SH-SY5Y (cell line): ENCODE results near the gene CELSR1.

Experiments
- GATA2 ChIP-seq: IDR thresholded peaks from 2 replicates; pipeline ENCODE4 v1.6.1; 2011; ENCODE audit warnings: mild to moderate bottlenecking, low read depth, low read length
- GATA3 ChIP-seq: IDR thresholded peaks from 2 replicates; pipeline ENCODE4 v1.6.1; 2011; ENCODE audit warnings: low read depth, mild to moderate bottlenecking, low read length, moderate library complexity

- TF ChIP-seq GATA3 (no peak), GATA2 (no peak)
Observed at GRCh38 chr22:46349681-46350080, 187.7 kb downstream of the CELSR1 start.
